K562 (cell line): Measurements from ENCODE around the gene CTSZ. TPM values are rescaled to one million over a fixed set of nuclear protein-coding genes. Genes with fewer than 3 reads are reported as not detected.
A peak's percentile ranks its signal among the peaks of the same experiment; 100 is the strongest.

ENCODE experiments used
- ATF4 ChIP-seq: fragments of 450-650 bp; formaldehyde crosslinking; IDR thresholded peaks from 2 replicates; pipeline ENCODE4 v1.4.0; 2022; ENCODE audit warnings: mild to moderate bottlenecking, moderate library complexity
- BRD4 ChIP-seq: fragments of 200-600 bp; sonication (generic); IDR thresholded peaks from 2 replicates; pipeline ENCODE4 v1.6.1; 2017; ENCODE audit warnings: inconsistent platforms
- CHD1 ChIP-seq: fragments of 200-600 bp; sonication (generic); IDR thresholded peaks from one replicate; pipeline ENCODE4 v1.6.1; 2012; ENCODE audit warnings: mild to moderate bottlenecking, moderate library complexity, low read length, inconsistent platforms
- EGR1 ChIP-seq: fragments of 450-650 bp; conservative IDR thresholded peaks from 2 replicates; pipeline ENCODE4 v1.6.1; 2017; ENCODE audit warnings: mild to moderate bottlenecking
- NFRKB ChIP-seq: fragments of 450-650 bp; IDR thresholded peaks from 2 replicates; pipeline ENCODE4 v1.6.1; 2016; ENCODE audit warnings: low read depth
- NR2C2 ChIP-seq, 2 experiments: fragments of 200-800 bp in 1 of 2; sonication (Bioruptor generic) in 1 of 2; sonication (generic) in 1 of 2; formaldehyde crosslinking in 1 of 2; IDR thresholded peaks; 2 replicates each; pipeline versions ENCODE4 v1.6.1 to v1.8.0; 2016 to 2022; ENCODE audit warnings: mild to moderate bottlenecking in 1 of 2, missing compliant biosample characterization in 1 of 2, missing genetic modification characterization in 1 of 2, missing genetic modification reagents in 1 of 2
- SAP30 ChIP-seq: fragments of 200-600 bp; sonication (generic); IDR thresholded peaks from 2 replicates; pipeline ENCODE4 v1.6.1; 2012; ENCODE audit warnings: borderline replicate concordance, low read depth, mild to moderate bottlenecking, moderate library complexity, low read length, control low read depth, inconsistent platforms; ENCODE audit not compliant: insufficient read depth, poor library complexity, severe bottlenecking
- SETDB1 ChIP-seq: IDR thresholded peaks from one replicate; pipeline ENCODE4 v1.6.1; 2012; ENCODE audit warnings: low read length, control low read depth, inconsistent platforms
- ZNF263 ChIP-seq: sonication (generic); formaldehyde crosslinking; IDR thresholded peaks from 2 replicates; pipeline ENCODE4 v1.8.0; 2022; ENCODE audit warnings: mild to moderate bottlenecking, missing genetic modification reagents, borderline replicate concordance
- ZNF740 ChIP-seq, 3 experiments: fragments of 200-800 bp in 1 of 3; sonication (Bioruptor generic) in 1 of 3; sonication (generic) in 1 of 3; formaldehyde crosslinking in 1 of 3; IDR thresholded peaks; 2 replicates each; pipeline versions ENCODE4 v1.6.1 to v1.8.0; 2016 to 2022; ENCODE audit warnings: mild to moderate bottlenecking in 2 of 3, missing compliant biosample characterization in 2 of 3, missing genetic modification characterization in 2 of 3, missing genetic modification reagents in 1 of 3
- polyA plus RNA-seq, 8 experiments: library from polyadenylated mRNA; depleted of rRNA in 4 of 8; stranded (reverse) in 5 of 8; unstranded in 3 of 8; fragments of >200 nt; fragmentation: Nextera tagmentation in 2 of 8; fragmentation: Illumina TruSeq in 1 of 8; extraction: Ambion mirVana in 2 of 8; extraction: Trizol in 1 of 8; gene quantifications; 2 replicates each; pipeline versions ENCODE4 v1.2.1 to v1.2.3, GENCODE V29; 2011 to 2014; ENCODE audit warnings: inconsistent platforms in 1 of 8, missing spikeins in 1 of 8
- total RNA-seq, 7 experiments: library from RNA; depleted of rRNA in 6 of 7; stranded (reverse); fragments of >200 nt in 6 of 7; fragmentation: Illumina TruSeq in 2 of 7; extraction: Trizol in 2 of 7; gene quantifications; 2 replicates each; pipeline versions ENCODE4 v1.2.1 to v1.2.3, GENCODE V29; 2011 to 2021; ENCODE audit warnings: low replicate concordance in 1 of 7

Gene CTSZ
- total and polyA plus RNA-seq, 9 of the 15 experiments (the other 6 are each of a cell fraction or from before 2014, with no cell fraction given): 1.6 to 143 (median 82.8) TPM

GRCh38 chr20:58981628-58982364 lies 25.3 kb downstream of the CTSZ start (continued):
- no peak for TF ChIP-seq ZNF740 (CRISPR knock-in tag; IDR thresholded peaks at IDR 0.05)
- TF ChIP-seq ZNF740 (tag; IDR thresholded peaks at IDR 0.05): peak in 1 of 2 experiments; percentile 10; a peak in 1 of 4 replicates
- TF ChIP-seq NR2C2 (CRISPR knock-in tag; IDR thresholded peaks at IDR 0.05): no peak
- TF ChIP-seq NR2C2 (tag; IDR thresholded peaks at IDR 0.05): peak; percentile 46; the same call in 1 of the 2 replicates
- 0 out of 2 replicates have a peak, but pooled peaks have one; percentile 28 for TF ChIP-seq ATF4 (CRISPR knock-in tag)
- TF ChIP-seq NFRKB: peak; percentile 27; the same call in 1 of the 2 replicates
- TF ChIP-seq EGR1: 0 out of 2 replicates have a peak, but pooled peaks have one; percentile 7
- peak; percentile 30 for TF ChIP-seq SAP30
- TF ChIP-seq SETDB1: no peak
- TF ChIP-seq BRD4: peak; percentile 47; the same call in 1 of the 2 replicates
- TF ChIP-seq ZNF263 (CRISPR knock-in tag): peak; percentile 40; the same call in 1 of the 2 replicates
- peak; percentile 84 for TF ChIP-seq CHD1
- TF ChIP-seq, all 486 proteins: peak for 20
